GM23338 (cell line): ENCODE results near the gene ZNF552. TPM values are rescaled to one million over a fixed set of nuclear protein-coding genes. Genes with fewer than 3 reads are reported as not detected.

Experiments
- ATAC-seq: fragments of 200-7000 bp; cut with Tn5 transposase; 3 replicates; pipeline ENCODE4 v1.9.1; 2020
- DNase-seq: peaks from one replicate; pipeline ENCODE4 v3.0.0-alpha.2; 2015; ENCODE audit warnings: low spot score
- H2AFZ ChIP-seq: fragments of 200-600 bp; sonication (generic); 2 replicates; pipeline ENCODE4 v1.8.0; 2016; ENCODE audit warnings: antibody characterized with exemption, mild to moderate bottlenecking, moderate library complexity
- H3F3A ChIP-seq: fragments of 200-600 bp; sonication (generic); replicated peaks from 2 replicates; pipeline ENCODE4 v1.8.0; 2017; ENCODE audit warnings: antibody characterized with exemption, mixed run types, low read depth
- H3K27ac ChIP-seq: fragments of 200-600 bp; sonication (generic); 2 replicates; pipeline ENCODE4 v1.6.1; 2016; ENCODE audit warnings: low read depth
- H3K27me3 ChIP-seq: fragments of 200-600 bp; sonication (generic); 2 replicates; pipeline ENCODE4 v1.8.0; 2016; ENCODE audit warnings: mild to moderate bottlenecking, mixed run types, moderate library complexity; ENCODE audit not compliant: insufficient read depth
- H3K36me3 ChIP-seq: fragments of 200-600 bp; sonication (generic); 2 replicates; pipeline ENCODE4 v1.8.0; 2016; ENCODE audit warnings: mild to moderate bottlenecking; ENCODE audit not compliant: insufficient read depth
- H3K4me1 ChIP-seq: fragments of 200-600 bp; sonication (generic); 2 replicates; pipeline ENCODE4 v1.8.0; 2016; ENCODE audit warnings: mild to moderate bottlenecking, moderate library complexity; ENCODE audit not compliant: insufficient read depth
- H3K4me2 ChIP-seq: fragments of 200-600 bp; sonication (generic); 2 replicates; pipeline ENCODE4 v1.7.1; 2017; ENCODE audit warnings: mixed run types
- H3K4me3 ChIP-seq: fragments of 200-600 bp; sonication (generic); 2 replicates; pipeline ENCODE4 v1.6.1; 2016; ENCODE audit warnings: mixed run types
- H3K79me2 ChIP-seq: fragments of 200-600 bp; sonication (generic); replicated peaks from 2 replicates; pipeline ENCODE4 v1.8.0; 2017; ENCODE audit warnings: mild to moderate bottlenecking; ENCODE audit not compliant: insufficient read depth
- H3K9me2 ChIP-seq: fragments of 200-600 bp; sonication (generic); 2 replicates; pipeline ENCODE4 v1.8.0; 2017; ENCODE audit not compliant: insufficient read depth
- H4K20me1 ChIP-seq: fragments of 200-600 bp; sonication (generic); replicated peaks from 2 replicates; pipeline ENCODE4 v1.8.0; 2017; ENCODE audit warnings: mild to moderate bottlenecking; ENCODE audit not compliant: insufficient read depth
- H3K27ac Mint-ChIP-seq: 2 replicates; pipeline ENCODE4 v1.8.0; 2020; ENCODE audit warnings: inconsistent platforms, mild to moderate bottlenecking, moderate library complexity, mixed read lengths
- H3K27me3 Mint-ChIP-seq: 3 replicates; pipeline ENCODE4 v1.8.0; 2022; ENCODE audit warnings: low read depth, mild to moderate bottlenecking, moderate library complexity, mixed read lengths, inconsistent platforms; ENCODE audit not compliant: insufficient read depth, poor library complexity
- H3K36me3 Mint-ChIP-seq: 3 replicates; pipeline ENCODE4 v1.8.0; 2021; ENCODE audit warnings: low read depth, mild to moderate bottlenecking, inconsistent platforms, moderate library complexity, mixed read lengths
- H3K4me1 Mint-ChIP-seq: 3 replicates; pipeline ENCODE4 v1.8.0; 2020; ENCODE audit warnings: mild to moderate bottlenecking, inconsistent platforms, mixed read lengths
- H3K4me3 Mint-ChIP-seq: 3 replicates; pipeline ENCODE4 v1.8.0; 2021; ENCODE audit warnings: moderate library complexity, mild to moderate bottlenecking, inconsistent platforms, mixed read lengths
- H3K9me3 Mint-ChIP-seq: 3 replicates; pipeline ENCODE4 v1.8.0; 2020; ENCODE audit warnings: moderate library complexity, mild to moderate bottlenecking, inconsistent platforms, mixed read lengths
- CREB1 ChIP-seq: fragments of 250-450 bp; sonication (Bioruptor Pico); IDR thresholded peaks from 2 replicates; pipeline ENCODE4 v1.5.0; 2020; ENCODE audit warnings: low read depth, mild to moderate bottlenecking, moderate library complexity
- EZH2 ChIP-seq: fragments of 200-600 bp; sonication (generic); IDR thresholded peaks from one replicate; pipeline ENCODE4 v1.8.0; 2017; ENCODE audit warnings: antibody characterized with exemption, mild to moderate bottlenecking, low read depth; ENCODE audit not compliant: unreplicated experiment
- EZH2phosphoT487 ChIP-seq: fragments of 200-600 bp; sonication (generic); IDR thresholded peaks from one replicate; pipeline ENCODE4 v1.8.1; 2018; ENCODE audit warnings: antibody characterized with exemption; ENCODE audit not compliant: unreplicated experiment
- NANOG ChIP-seq: IDR thresholded peaks from 2 replicates; pipeline ENCODE4 v1.6.1; 2016; ENCODE audit warnings: antibody characterized with exemption, borderline replicate concordance
- POLR2AphosphoS5 ChIP-seq: IDR thresholded peaks from 2 replicates; pipeline ENCODE4 v1.6.1; 2016; ENCODE audit warnings: antibody characterized with exemption, low read depth
- STAT1 ChIP-seq: IDR thresholded peaks from one replicate; pipeline ENCODE4 v1.6.1; 2016; ENCODE audit warnings: antibody characterized with exemption; ENCODE audit not compliant: unreplicated experiment
- ZNF114 ChIP-seq: fragments of 250-450 bp; sonication (Bioruptor Pico); IDR thresholded peaks from 2 replicates; pipeline ENCODE4 v1.5.0; 2020; ENCODE audit warnings: mild to moderate bottlenecking, moderate library complexity
- ZNF331 ChIP-seq: fragments of 250-450 bp; sonication (Bioruptor Pico); IDR thresholded peaks from 2 replicates; pipeline ENCODE4 v1.5.0; 2020; ENCODE audit warnings: low read depth, mild to moderate bottlenecking, moderate library complexity
- polyA plus RNA-seq: library from polyadenylated mRNA; unstranded; fragments of >200 nt; fragmentation: Nextera tagmentation; extraction: Ambion mirVana; gene quantifications from 2 replicates; pipeline ENCODE4 v1.2.1, GENCODE V29; 2016
- total RNA-seq: library from RNA; depleted of rRNA; stranded (reverse); fragments of >200 nt; shearing (Covaris generic); gene quantifications from 2 replicates; pipeline ENCODE4 v1.2.3, GENCODE V29; 2014
- TF ChIP-seq, protein P1 (sequence below): IDR thresholded peaks from 2 replicates; pipeline ENCODE4 v1.6.1; 2016; ENCODE audit warnings: antibody characterized with exemption
- TF ChIP-seq, protein P2 (sequence below): fragments of 250-450 bp; sonication (Bioruptor Pico); IDR thresholded peaks from 2 replicates; pipeline ENCODE4 v1.5.0; 2020; ENCODE audit warnings: mild to moderate bottlenecking, moderate library complexity

The ZNF552 gene
- total and polyA plus RNA-seq, 2 experiments from 2014 or later: 11.7 to 15.7 TPM

DNA sequence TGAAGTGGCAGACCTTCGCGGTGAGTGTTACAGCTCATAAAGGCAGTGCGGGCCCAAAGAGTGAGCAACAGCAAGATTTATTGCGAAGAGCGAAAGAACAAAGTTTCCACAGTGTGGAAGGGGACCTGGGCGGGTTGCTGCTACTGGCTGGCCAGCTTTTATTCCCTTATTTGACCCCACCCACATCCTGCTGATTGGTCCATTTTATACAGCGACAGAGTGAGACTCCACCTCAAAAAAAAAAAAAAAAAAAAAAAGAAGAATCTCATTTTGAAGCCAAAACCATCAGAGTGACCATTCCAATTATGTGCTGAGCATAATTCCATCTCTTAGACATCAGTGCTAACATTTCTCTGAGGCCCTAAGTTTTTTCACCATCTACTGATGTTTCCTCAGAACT lies 1.9 kb upstream of the ZNF552 start:
- no peak for TF ChIP-seq EZH2
- TF ChIP-seq, protein P1, sequence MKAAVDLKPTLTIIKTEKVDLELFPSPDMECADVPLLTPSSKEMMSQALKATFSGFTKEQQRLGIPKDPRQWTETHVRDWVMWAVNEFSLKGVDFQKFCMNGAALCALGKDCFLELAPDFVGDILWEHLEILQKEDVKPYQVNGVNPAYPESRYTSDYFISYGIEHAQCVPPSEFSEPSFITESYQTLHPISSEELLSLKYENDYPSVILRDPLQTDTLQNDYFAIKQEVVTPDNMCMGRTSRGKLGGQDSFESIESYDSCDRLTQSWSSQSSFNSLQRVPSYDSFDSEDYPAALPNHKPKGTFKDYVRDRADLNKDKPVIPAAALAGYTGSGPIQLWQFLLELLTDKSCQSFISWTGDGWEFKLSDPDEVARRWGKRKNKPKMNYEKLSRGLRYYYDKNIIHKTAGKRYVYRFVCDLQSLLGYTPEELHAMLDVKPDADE: no peak
- Histone ChIP-seq H3F3A (peaks cover 6% of the 10 kb centered on the region; the same call in 1 of the 2 replicates), H4K20me1 (peaks cover 24% of the 10 kb centered on the region), H3K36me3 (peaks cover 12% of the 10 kb centered on the region), H3K27me3 (no peaks in the 10 kb centered on the region), H3K79me2 (peaks cover 54% of the 10 kb centered on the region), H3K9me2 (no peaks in the 10 kb centered on the region), H3K4me3 (no peak overlapping the region), H3K4me2 (no peak overlapping the region), H3K4me1 (peaks cover 15% of the 10 kb centered on the region), H3K27ac (no peak overlapping the region), H2AFZ (no peak overlapping the region)
- H3K27me3 Mint-ChIP-seq: peaks cover 16% of the 10 kb centered on the region
- no peak overlapping the region for H3K27ac Mint-ChIP-seq
- ATAC-seq: no peak
- DNase-seq: peak; percentile 27
- H3K36me3 Mint-ChIP-seq: peaks cover 27% of the 10 kb centered on the region
- H3K4me1 Mint-ChIP-seq: peaks cover 41% of the 10 kb centered on the region
- H3K9me3 Mint-ChIP-seq: no peaks in the 10 kb centered on the region; the same call in 2 of the 3 replicates
- H3K4me3 Mint-ChIP-seq: no peak overlapping the region

DNA sequence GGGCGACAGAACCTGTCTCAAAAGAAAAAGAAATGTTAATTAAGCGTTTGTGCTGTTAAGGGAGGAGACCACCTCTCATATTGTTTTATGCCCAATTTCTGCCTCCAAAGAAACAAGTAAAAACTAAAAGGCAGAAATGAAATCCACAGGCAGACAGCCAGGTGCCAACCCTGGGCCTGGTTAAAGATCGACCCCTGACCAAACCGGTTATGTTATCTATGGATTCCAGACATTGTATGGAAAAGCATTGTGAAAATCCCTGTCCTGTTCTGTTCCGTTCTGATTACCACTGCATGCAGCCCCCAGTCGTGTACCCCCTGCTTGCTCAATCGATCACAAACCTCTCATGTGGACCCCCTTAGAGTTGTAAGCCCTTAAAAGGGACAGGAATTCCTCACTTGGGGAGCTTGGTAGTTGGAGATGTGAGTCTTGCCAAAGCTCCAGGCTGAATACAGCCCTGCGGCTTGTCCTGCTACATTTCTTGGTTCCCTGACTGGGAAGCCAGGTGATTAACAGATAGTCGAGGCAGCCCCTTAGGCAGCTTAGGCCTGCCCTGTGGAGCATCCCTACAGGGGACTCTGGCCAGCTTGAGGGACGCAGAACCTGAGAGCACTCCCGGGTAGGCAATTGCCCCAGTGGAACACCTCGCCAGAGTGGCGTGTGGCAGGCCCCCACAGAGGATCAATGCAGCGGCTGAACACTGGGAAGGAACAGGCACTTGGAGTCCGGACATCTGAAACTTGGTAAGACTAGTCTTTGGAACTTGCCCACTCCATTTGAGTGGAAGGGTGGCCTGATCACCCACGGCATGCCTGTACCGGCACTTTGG lies 748 bp upstream of the ZNF552 start:
- no peaks in the 10 kb centered on the region; the same call in 2 of the 3 replicates for H3K9me3 Mint-ChIP-seq
- peaks cover 10% of the 10 kb centered on the region for H3K4me1 ChIP-seq
- peaks cover 4% of the 10 kb centered on the region; the same call in 1 of the 2 replicates for H3F3A ChIP-seq
- peaks cover 13% of the 10 kb centered on the region for H3K27me3 Mint-ChIP-seq
- peak overlapping the region; percentile 52; the same call in 1 of the 2 replicates for H3K4me2 ChIP-seq
- H3K9me2 ChIP-seq: no peaks in the 10 kb centered on the region
- peaks cover 33% of the 10 kb centered on the region for H3K4me1 Mint-ChIP-seq
- H3K36me3 Mint-ChIP-seq: peaks cover 24% of the 10 kb centered on the region
- peaks cover 19% of the 10 kb centered on the region for H4K20me1 ChIP-seq
- peak overlapping the region; percentile 94 for H3K4me3 Mint-ChIP-seq
- no peak overlapping the region for H3K27ac ChIP-seq
- H3K27ac Mint-ChIP-seq: peak overlapping the region; percentile 95
- peak overlapping the region; percentile 28; the same call in 1 of the 2 replicates for H3K4me3 ChIP-seq
- H2AFZ ChIP-seq: no peak overlapping the region
- H3K27me3 ChIP-seq: no peaks in the 10 kb centered on the region
- H3K79me2 ChIP-seq: peaks cover 47% of the 10 kb centered on the region
- no peak for DNase-seq
- peaks cover 12% of the 10 kb centered on the region for H3K36me3 ChIP-seq
- no peak for ATAC-seq
- no peak for TF ChIP-seq STAT1
- no peak for TF ChIP-seq CREB1 (CRISPR knock-in tag)
- no peak for TF ChIP-seq ZNF331 (CRISPR knock-in tag)
- no peak for TF ChIP-seq NANOG
- no peak for TF ChIP-seq POLR2AphosphoS5
- TF ChIP-seq EZH2: no peak
- TF ChIP-seq, protein P2, sequence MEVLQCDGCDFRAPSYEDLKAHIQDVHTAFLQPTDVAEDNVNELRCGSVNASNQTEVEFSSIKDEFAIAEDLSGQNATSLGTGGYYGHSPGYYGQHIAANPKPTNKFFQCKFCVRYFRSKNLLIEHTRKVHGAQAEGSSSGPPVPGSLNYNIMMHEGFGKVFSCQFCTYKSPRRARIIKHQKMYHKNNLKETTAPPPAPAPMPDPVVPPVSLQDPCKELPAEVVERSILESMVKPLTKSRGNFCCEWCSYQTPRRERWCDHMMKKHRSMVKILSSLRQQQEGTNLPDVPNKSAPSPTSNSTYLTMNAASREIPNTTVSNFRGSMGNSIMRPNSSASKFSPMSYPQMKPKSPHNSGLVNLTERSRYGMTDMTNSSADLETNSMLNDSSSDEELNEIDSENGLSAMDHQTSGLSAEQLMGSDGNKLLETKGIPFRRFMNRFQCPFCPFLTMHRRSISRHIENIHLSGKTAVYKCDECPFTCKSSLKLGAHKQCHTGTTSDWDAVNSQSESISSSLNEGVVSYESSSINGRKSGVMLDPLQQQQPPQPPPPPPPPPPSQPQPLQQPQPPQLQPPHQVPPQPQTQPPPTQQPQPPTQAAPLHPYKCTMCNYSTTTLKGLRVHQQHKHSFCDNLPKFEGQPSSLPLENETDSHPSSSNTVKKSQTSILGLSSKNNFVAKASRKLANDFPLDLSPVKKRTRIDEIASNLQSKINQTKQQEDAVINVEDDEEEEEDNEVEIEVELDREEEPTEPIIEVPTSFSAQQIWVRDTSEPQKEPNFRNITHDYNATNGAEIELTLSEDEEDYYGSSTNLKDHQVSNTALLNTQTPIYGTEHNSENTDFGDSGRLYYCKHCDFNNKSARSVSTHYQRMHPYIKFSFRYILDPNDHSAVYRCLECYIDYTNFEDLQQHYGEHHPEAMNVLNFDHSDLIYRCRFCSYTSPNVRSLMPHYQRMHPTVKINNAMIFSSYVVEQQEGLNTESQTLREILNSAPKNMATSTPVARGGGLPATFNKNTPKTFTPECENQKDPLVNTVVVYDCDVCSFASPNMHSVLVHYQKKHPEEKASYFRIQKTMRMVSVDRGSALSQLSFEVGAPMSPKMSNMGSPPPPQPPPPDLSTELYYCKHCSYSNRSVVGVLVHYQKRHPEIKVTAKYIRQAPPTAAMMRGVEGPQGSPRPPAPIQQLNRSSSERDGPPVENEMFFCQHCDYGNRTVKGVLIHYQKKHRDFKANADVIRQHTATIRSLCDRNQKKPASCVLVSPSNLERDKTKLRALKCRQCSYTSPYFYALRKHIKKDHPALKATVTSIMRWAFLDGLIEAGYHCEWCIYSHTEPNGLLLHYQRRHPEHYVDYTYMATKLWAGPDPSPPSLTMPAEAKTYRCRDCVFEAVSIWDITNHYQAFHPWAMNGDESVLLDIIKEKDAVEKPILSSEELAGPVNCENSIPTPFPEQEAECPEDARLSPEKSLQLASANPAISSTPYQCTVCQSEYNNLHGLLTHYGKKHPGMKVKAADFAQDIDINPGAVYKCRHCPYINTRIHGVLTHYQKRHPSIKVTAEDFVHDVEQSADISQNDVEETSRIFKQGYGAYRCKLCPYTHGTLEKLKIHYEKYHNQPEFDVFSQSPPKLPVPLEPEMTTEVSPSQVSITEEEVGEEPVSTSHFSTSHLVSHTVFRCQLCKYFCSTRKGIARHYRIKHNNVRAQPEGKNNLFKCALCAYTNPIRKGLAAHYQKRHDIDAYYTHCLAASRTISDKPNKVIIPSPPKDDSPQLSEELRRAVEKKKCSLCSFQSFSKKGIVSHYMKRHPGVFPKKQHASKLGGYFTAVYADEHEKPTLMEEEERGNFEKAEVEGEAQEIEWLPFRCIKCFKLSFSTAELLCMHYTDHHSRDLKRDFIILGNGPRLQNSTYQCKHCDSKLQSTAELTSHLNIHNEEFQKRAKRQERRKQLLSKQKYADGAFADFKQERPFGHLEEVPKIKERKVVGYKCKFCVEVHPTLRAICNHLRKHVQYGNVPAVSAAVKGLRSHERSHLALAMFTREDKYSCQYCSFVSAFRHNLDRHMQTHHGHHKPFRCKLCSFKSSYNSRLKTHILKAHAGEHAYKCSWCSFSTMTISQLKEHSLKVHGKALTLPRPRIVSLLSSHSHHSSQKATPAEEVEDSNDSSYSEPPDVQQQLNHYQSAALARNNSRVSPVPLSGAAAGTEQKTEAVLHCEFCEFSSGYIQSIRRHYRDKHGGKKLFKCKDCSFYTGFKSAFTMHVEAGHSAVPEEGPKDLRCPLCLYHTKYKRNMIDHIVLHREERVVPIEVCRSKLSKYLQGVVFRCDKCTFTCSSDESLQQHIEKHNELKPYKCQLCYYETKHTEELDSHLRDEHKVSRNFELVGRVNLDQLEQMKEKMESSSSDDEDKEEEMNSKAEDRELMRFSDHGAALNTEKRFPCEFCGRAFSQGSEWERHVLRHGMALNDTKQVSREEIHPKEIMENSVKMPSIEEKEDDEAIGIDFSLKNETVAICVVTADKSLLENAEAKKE (CRISPR knock-in tag): no peak
- no peak for TF ChIP-seq ZNF114 (CRISPR knock-in tag)
- no peak for TF ChIP-seq EZH2phosphoT487
- TF ChIP-seq, protein P1: no peak
